Kidney epithelial cell (primary cell): Measurements from ENCODE around the gene MXD4. TPM values are rescaled to one million over a fixed set of nuclear protein-coding genes. Genes with fewer than 3 reads are reported as not detected.

ENCODE experiments used
- DNase-seq: peaks from one replicate; pipeline ENCODE4 v3.0.0-alpha.2; 2010; ENCODE audit warnings: low read depth
- H3K27me3 ChIP-seq: 2 replicates; pipeline ENCODE4 v1.6.0; 2011; ENCODE audit warnings: low read length; ENCODE audit not compliant: control insufficient read depth, insufficient read depth
- H3K36me3 ChIP-seq: 2 replicates; pipeline ENCODE4 v1.5.1; 2011; ENCODE audit warnings: low read length; ENCODE audit not compliant: control insufficient read depth, insufficient read depth
- H3K4me3 ChIP-seq: 2 replicates; pipeline ENCODE4 v1.5.1; 2011; ENCODE audit warnings: low read depth, mild to moderate bottlenecking, control low read depth, low read length
- total RNA-seq: library from RNA; depleted of rRNA; stranded (reverse); fragments of >200 nt; gene quantifications from 2 replicates; pipeline ENCODE4 v1.2.3, GENCODE V29; 2015
- TF ChIP-seq, protein P1 (sequence below): IDR thresholded peaks from 2 replicates; pipeline ENCODE4 v1.5.1; 2011; ENCODE audit warnings: mild to moderate bottlenecking, moderate library complexity, low read length, control low read depth, inconsistent platforms; ENCODE audit not compliant: insufficient read depth, poor library complexity, severe bottlenecking

The MXD4 gene
- total RNA-seq, 1 donor from 2014 or later: 31.8 TPM

DNA sequence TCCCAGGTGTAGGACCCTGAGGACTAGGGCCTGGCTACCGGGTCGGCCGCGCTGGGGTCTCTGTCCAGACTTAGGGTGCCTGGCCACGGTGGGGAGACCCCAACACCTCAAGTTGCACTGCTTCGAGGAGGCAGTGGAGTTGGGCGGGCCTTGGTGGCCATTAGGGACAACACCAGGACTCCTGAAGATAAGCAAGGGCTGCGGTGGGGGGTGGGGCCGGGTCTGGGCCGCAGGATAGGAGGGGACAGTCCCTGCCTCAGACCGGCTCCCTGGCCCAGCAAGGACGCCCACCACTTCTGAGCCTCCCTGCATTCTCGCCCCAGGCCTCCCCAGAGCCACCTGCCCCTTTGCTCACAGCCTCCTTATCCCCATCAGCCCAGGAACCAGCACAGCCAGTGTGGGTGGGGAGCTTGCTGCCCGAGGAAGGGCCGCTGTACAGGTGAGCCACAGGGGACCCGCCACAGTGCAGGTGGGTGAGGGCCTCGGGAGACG lies 5.5 kb upstream of the MXD4 start:
- Histone ChIP-seq H3K4me3 (no peak overlapping the region), H3K36me3 (no peaks in the 10 kb centered on the region), H3K27me3 (peaks cover 4% of the 10 kb centered on the region)
- no peak for DNase-seq
- TF ChIP-seq, protein P1, sequence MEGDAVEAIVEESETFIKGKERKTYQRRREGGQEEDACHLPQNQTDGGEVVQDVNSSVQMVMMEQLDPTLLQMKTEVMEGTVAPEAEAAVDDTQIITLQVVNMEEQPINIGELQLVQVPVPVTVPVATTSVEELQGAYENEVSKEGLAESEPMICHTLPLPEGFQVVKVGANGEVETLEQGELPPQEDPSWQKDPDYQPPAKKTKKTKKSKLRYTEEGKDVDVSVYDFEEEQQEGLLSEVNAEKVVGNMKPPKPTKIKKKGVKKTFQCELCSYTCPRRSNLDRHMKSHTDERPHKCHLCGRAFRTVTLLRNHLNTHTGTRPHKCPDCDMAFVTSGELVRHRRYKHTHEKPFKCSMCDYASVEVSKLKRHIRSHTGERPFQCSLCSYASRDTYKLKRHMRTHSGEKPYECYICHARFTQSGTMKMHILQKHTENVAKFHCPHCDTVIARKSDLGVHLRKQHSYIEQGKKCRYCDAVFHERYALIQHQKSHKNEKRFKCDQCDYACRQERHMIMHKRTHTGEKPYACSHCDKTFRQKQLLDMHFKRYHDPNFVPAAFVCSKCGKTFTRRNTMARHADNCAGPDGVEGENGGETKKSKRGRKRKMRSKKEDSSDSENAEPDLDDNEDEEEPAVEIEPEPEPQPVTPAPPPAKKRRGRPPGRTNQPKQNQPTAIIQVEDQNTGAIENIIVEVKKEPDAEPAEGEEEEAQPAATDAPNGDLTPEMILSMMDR: no peak

DNA sequence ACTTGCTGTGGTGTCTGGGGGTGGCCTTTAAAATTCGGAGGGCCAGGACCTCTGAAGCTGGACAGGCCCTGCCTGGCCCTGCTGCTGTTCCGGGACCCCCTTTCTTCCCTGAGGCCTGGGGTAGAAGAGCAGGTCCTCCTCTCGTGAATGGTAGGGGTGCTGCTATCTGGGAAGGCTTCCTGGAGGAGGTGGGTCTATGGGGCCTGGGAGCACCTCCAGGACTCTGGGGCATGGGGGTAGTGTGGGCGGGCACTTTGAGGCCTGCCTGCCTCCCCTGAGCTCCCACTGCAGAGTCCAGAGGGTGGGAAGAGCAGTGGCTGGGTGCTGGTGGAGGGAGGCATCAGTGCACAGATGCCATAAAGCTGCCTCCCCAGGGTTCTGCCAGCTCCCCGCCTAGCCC lies 4.9 kb upstream of the MXD4 start:
- DNase-seq: no peak
- H3K27me3 ChIP-seq: peaks cover 4% of the 10 kb centered on the region
- H3K4me3 ChIP-seq: no peak overlapping the region
- TF ChIP-seq, protein P1: no peak
- H3K36me3 ChIP-seq: no peaks in the 10 kb centered on the region

DNA sequence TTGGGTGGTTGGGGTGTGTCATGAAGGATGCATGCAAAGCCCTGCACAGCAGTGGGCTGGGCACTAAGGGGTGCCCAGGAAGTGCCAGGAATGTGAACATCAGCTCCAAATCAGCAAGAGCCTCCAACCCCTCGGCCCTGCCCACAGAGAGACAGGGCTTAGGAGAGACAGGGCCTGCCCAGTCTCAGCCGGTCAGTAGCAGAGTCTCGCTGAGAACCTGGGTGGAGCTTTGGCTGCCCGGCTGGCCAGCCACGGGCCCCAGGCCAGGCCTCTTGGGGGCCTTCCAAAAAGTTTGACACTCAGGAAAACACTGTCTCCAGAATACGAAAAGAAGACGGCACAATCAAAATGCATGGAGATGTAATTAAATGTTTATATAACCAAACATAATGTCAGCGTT lies 4.3 kb upstream of the MXD4 start:
- Histone ChIP-seq H3K4me3 (no peak overlapping the region), H3K36me3 (no peaks in the 10 kb centered on the region), H3K27me3 (peaks cover 4% of the 10 kb centered on the region)
- TF ChIP-seq, protein P1: no peak
- DNase-seq: no peak

DNA sequence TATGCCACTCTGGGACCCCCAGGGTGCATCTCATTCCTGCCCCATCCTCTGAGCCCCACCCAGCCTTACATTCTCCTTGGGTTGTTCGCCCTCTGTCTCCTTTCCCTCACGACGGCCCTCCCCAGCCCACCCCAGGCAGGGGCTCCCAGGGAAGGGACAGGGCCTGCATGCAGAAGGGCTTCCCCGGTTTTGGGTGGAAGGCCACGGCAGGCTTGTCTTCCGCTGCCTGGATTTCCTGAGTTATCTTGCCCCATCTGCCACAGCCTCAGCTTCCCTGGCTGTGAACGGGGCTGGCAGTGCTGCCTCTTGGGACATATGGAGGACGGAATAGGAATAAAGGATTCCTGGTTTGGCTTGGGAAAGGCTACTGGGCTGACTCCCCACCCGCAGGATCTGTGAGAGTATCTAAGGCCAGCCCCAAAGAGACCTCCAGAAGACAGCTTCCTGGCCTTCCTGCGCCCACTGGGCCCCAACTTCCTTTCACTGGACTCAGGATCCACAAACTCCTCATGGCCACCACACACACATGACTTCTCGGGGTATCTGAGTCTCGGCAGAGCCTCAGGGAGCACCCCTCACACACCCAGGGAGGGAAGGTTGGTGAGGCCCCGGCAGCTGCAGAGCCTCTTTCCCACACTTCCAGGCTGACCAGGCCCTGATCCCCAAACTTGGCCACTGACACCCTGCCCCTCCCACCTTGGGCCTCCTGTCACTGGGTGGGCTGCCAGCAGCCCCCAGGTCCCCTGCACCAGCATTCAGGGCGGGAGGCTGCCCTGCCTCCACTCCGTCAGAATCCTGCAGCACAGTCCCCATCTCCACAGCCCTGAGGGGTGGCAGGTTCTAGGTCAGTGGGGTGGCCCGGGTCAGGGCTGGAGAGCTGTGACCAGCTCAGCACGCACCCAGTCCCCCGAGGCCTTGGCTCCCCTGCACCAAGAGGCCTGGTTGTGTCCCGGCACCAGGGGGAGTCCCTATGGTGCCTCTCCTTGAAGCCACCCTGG lies 3.5 kb upstream of the MXD4 start:
- H3K4me3 ChIP-seq: no peak overlapping the region
- TF ChIP-seq, protein P1: no peak
- DNase-seq: no peak
- H3K36me3 ChIP-seq: no peaks in the 10 kb centered on the region
- H3K27me3 ChIP-seq: peaks cover 4% of the 10 kb centered on the region

DNA sequence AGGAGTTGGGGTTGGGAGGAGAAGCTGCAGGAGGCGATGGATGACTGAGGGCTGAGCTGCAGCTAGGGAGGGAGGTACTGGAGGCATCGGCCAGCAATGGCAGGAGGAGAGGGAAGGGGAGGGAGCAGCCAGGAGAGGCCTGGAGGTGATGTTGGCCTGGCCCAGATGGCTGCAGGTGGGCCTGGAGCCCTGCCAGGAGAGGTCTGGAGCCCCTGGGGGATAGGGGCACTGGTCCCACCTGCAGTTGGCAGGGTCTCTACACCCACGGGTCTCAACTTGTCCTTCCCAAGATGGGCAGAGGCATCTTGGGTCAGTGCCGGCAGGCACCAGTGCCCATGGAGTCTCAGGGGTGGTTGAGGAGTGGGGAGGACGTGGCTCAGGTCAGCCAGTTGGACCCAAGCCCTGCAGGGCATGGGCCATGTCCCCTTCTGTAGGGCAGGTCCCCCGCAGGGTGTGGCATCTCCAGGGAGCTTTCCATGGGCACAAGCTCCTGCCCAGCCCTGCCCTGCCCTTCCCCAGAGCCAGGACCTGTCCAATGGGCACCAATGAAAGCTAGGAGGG lies 2.7 kb upstream of the MXD4 start:
- no peak for DNase-seq
- H3K27me3 ChIP-seq: peaks cover 4% of the 10 kb centered on the region
- TF ChIP-seq, protein P1: no peak
- no peaks in the 10 kb centered on the region for H3K36me3 ChIP-seq
- H3K4me3 ChIP-seq: no peak overlapping the region
